Measurements from ENCODE around the gene POLA1.

The POLA1 gene

DNA sequence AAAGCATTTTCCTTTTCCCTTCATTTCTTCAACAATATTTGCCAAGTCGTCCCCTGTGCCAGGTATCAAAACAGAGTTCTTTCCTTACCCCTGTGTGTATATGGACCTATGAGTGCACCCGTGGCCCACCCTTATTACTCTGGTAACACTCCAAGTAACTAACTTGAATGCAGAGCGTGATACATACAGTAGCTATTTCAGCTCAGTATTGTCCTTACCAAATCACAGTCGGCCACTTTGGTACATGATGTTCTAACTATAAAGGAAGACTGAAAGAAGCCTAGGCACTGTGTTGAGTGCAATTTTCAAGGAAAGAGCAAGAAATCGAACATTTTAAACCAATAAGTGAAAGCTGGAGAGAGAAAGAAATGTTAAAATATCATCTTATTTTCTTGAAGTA is 233.7 kb downstream of the POLA1 start:
- H3K27ac ChIP-seq = no peak overlapping the region
- H2AFZ ChIP-seq = no peak overlapping the region
- H3K27me3 ChIP-seq (ENCODE audit: control insufficient read depth, insufficient read depth, low read length) = no peaks in the 10 kb centered on the region
- H3K4me3 ChIP-seq (ENCODE audit: low read depth, low read length) = no peak overlapping the region
- no peaks in the 10 kb centered on the region for H3K79me2 ChIP-seq
- no peak overlapping the region for H3K4me2 ChIP-seq (ENCODE audit: low read length)
- no peaks in the 10 kb centered on the region for H3K4me1 ChIP-seq
- H3K36me3 ChIP-seq (ENCODE audit: control insufficient read depth, insufficient read depth, low read length) = no peaks in the 10 kb centered on the region
- TF ChIP-seq, protein P1, sequence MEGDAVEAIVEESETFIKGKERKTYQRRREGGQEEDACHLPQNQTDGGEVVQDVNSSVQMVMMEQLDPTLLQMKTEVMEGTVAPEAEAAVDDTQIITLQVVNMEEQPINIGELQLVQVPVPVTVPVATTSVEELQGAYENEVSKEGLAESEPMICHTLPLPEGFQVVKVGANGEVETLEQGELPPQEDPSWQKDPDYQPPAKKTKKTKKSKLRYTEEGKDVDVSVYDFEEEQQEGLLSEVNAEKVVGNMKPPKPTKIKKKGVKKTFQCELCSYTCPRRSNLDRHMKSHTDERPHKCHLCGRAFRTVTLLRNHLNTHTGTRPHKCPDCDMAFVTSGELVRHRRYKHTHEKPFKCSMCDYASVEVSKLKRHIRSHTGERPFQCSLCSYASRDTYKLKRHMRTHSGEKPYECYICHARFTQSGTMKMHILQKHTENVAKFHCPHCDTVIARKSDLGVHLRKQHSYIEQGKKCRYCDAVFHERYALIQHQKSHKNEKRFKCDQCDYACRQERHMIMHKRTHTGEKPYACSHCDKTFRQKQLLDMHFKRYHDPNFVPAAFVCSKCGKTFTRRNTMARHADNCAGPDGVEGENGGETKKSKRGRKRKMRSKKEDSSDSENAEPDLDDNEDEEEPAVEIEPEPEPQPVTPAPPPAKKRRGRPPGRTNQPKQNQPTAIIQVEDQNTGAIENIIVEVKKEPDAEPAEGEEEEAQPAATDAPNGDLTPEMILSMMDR (IDR thresholded peaks at IDR 0.05) = no peak
- no peak overlapping the region for H3K9ac ChIP-seq
- no peaks in the 10 kb centered on the region for H3K9me3 ChIP-seq (ENCODE audit: control insufficient read depth, low read length)

DNA sequence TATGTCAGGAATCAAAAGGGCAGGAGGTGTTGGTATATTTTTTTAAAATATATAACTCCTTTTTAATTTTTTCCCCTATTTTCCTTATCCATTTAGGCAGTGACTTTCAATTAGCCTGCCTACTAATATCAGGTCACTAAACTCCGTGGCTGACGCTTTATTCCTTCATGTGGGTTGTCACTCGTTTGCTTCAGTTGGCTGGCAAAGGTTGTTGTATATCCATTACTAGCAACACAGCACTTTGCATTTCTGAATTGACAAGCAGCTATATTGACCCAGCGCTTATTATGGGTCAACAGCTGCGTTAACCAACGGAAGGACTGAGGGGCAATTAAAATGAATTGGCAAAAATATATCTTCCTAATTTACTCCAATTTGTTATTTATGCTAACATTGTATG is 234.4 kb downstream of the POLA1 start:
- no peaks in the 10 kb centered on the region for H3K27me3 ChIP-seq (ENCODE audit: control insufficient read depth, insufficient read depth, low read length)
- H2AFZ ChIP-seq = no peak overlapping the region
- TF ChIP-seq, protein P1 (IDR thresholded peaks at IDR 0.05) = no peak
- H3K4me3 ChIP-seq (ENCODE audit: low read depth, low read length) = no peak overlapping the region
- no peaks in the 10 kb centered on the region for H3K4me1 ChIP-seq
- H3K4me2 ChIP-seq (ENCODE audit: low read length) = no peak overlapping the region
- no peak overlapping the region for H3K27ac ChIP-seq
- H3K79me2 ChIP-seq = no peaks in the 10 kb centered on the region
- H3K9ac ChIP-seq = no peak overlapping the region
- no peaks in the 10 kb centered on the region for H3K9me3 ChIP-seq (ENCODE audit: control insufficient read depth, low read length)
- no peaks in the 10 kb centered on the region for H3K36me3 ChIP-seq (ENCODE audit: control insufficient read depth, insufficient read depth, low read length)

DNA sequence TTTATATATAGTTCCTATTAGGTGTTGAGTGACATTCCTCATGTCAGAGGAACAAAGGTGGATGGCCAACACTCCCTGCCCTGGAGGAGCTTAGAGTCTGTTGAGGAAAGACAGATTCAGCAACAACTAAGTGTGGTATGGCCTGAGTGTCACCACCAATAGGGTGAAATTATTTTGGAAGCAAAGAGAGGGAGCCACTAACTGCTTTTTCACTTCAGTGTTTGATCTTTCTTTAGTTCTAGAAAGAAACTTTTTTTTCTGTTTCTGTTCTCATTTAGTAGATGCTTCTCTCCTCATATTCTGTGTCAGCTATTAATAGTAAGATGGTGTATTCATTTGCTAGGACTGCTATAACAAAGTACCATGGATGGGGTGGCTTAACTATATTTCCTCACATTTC is 240.6 kb downstream of the POLA1 start:
- no peaks in the 10 kb centered on the region for H3K4me1 ChIP-seq
- no peak overlapping the region for H3K4me2 ChIP-seq (ENCODE audit: low read length)
- no peaks in the 10 kb centered on the region for H3K79me2 ChIP-seq
- H3K9ac ChIP-seq = no peak overlapping the region
- no peaks in the 10 kb centered on the region for H3K36me3 ChIP-seq (ENCODE audit: control insufficient read depth, insufficient read depth, low read length)
- no peaks in the 10 kb centered on the region for H3K27me3 ChIP-seq (ENCODE audit: control insufficient read depth, insufficient read depth, low read length)
- no peak overlapping the region for H3K27ac ChIP-seq
- no peak overlapping the region for H3K4me3 ChIP-seq (ENCODE audit: low read depth, low read length)
- no peaks in the 10 kb centered on the region for H3K9me3 ChIP-seq (ENCODE audit: control insufficient read depth, low read length)
- TF ChIP-seq, protein P1 (IDR thresholded peaks at IDR 0.05) = no peak
- H2AFZ ChIP-seq = no peak overlapping the region

DNA sequence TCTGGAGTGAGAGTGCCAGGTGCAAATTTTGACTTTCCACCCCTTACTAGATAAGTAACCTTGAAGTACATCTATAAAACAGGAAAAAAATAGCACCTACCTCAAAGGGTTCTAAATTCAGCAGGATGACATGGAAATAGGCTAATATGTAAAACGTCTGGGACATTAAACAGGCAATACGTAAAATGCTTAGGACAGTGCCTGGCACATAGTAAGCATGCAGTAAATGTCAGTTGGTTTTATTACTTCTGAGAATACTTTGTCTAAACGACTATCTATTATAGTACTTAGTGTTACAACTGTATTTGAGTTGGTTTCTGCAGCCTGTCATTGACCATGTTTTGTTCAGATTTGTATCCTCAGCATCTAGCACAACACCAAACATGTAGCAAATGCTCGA is 251.3 kb downstream of the POLA1 start:
- Histone ChIP-seq H3K4me2 (ENCODE audit: low read length) (no peak overlapping the region), H2AFZ (no peak overlapping the region), H3K36me3 (ENCODE audit: control insufficient read depth, insufficient read depth, low read length) (no peaks in the 10 kb centered on the region), H3K27me3 (ENCODE audit: control insufficient read depth, insufficient read depth, low read length) (no peaks in the 10 kb centered on the region), H3K4me1 (no peaks in the 10 kb centered on the region), H3K9ac (no peak overlapping the region), H3K27ac (no peak overlapping the region), H3K4me3 (ENCODE audit: low read depth, low read length) (no peak overlapping the region), H3K9me3 (ENCODE audit: control insufficient read depth, low read length) (no peaks in the 10 kb centered on the region), H3K79me2 (no peaks in the 10 kb centered on the region)
- TF ChIP-seq, protein P1 (IDR thresholded peaks at IDR 0.05) = no peak

DNA sequence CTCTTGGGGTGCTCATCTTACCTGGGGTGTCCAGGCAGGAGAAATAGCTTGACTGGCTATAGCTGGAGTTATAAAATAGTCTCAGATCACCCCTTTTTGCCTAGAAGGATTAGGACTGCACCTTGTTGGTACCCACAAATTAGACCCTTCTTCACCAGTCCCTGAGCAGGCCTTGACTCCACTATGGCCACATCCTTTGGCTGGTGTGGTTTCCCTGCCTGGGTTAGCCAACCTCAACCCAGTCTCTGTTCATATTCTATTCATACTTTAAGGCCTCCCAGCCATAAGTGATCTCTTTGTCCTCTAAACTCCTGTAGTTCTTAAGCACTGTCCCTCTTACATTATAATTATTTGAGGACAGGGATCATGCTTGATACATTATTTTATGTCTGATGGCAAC is 252.7 kb downstream of the POLA1 start:
- Histone ChIP-seq H3K4me1 (no peaks in the 10 kb centered on the region), H3K27me3 (ENCODE audit: control insufficient read depth, insufficient read depth, low read length) (no peaks in the 10 kb centered on the region), H3K9ac (no peak overlapping the region), H3K79me2 (no peaks in the 10 kb centered on the region), H3K4me3 (ENCODE audit: low read depth, low read length) (no peak overlapping the region), H3K9me3 (ENCODE audit: control insufficient read depth, low read length) (no peaks in the 10 kb centered on the region), H3K27ac (no peak overlapping the region), H2AFZ (no peak overlapping the region), H3K4me2 (ENCODE audit: low read length) (no peak overlapping the region), H3K36me3 (ENCODE audit: control insufficient read depth, insufficient read depth, low read length) (no peaks in the 10 kb centered on the region)
- TF ChIP-seq, protein P1 (IDR thresholded peaks at IDR 0.05) = no peak

Measured in parathyroid adenoma (tissue), 2 donors.